Activated CD4-positive, alpha-beta T cell treated with anti-CD3 and anti-CD28 coated beads for 36 hours (primary cell): ENCODE measurements around the gene CPNE1. TPM values are rescaled to one million over a fixed set of nuclear protein-coding genes. Genes with fewer than 3 reads are reported as not detected.
A peak's percentile ranks its signal among the peaks of the same experiment; 100 is the strongest.

ENCODE experiments used
- ATAC-seq: fragments of 200-7000 bp; cut with Tn5 transposase; one replicate; pipeline ENCODE4 v1.10.0; 2021; ENCODE audit warnings: mild to moderate bottlenecking, moderate library complexity
- CTCF ChIA-PET: fragments of 350-600 bp; sonication (Branson Sonifier 250); formaldehyde crosslinking; loops from one replicate; lab custom pipeline; 2021; ENCODE audit warnings: antibody characterized with exemption; lab: Charles Lee
- POLR2A ChIA-PET: fragments of 350-600 bp; sonication (Branson Sonifier 250); formaldehyde crosslinking; loops from one replicate; lab custom pipeline; 2021; ENCODE audit warnings: antibody characterized with exemption, inconsistent platforms; lab: Charles Lee
- DNase-seq: peaks from one replicate; pipeline ENCODE4 v3.0.0-alpha.2; 2020
- H3K27ac Mint-ChIP-seq: one replicate; pipeline ENCODE4 v1.8.0; 2021; ENCODE audit warnings: mixed read lengths
- H3K27me3 Mint-ChIP-seq: one replicate; pipeline ENCODE4 v1.8.0; 2021; ENCODE audit warnings: mixed read lengths
- H3K36me3 Mint-ChIP-seq: one replicate; pipeline ENCODE4 v1.8.0; 2021; ENCODE audit warnings: low read depth, mixed read lengths
- H3K4me1 Mint-ChIP-seq: one replicate; pipeline ENCODE4 v1.8.0; 2021; ENCODE audit warnings: mixed read lengths
- H3K4me3 Mint-ChIP-seq: one replicate; pipeline ENCODE4 v1.8.0; 2021; ENCODE audit warnings: mild to moderate bottlenecking, moderate library complexity, mixed read lengths
- H3K9me3 Mint-ChIP-seq: one replicate; pipeline ENCODE4 v1.8.0; 2021; ENCODE audit warnings: low read depth, mixed read lengths
- intact Hi-C, 2 experiments: fragments of 100-400 bp; cut with DNase I in 1 of 2; cut with micrococcal nuclease in 1 of 2; formaldehyde crosslinking; loops; one replicate each; pipeline versions ENCODE4 v1.14.2 to v1.15.1; 2022 to 2024; cut with DNase I, micrococcal nuclease
- total RNA-seq, 2 experiments: library from RNA; stranded (reverse); gene quantifications; one replicate each; pipeline ENCODE4 v1.2.3, GENCODE V29; 2021

The CPNE1 gene
- total RNA-seq, 2 experiments from 2014 or later = 249 to 258 TPM

GRCh38 chr20:35669221-35669620, 4.5 kb upstream of the CPNE1 start:
- Mint-ChIP-seq H3K4me1 (peaks cover 3% of the 10 kb centered on the region), H3K36me3 (peaks cover 35% of the 10 kb centered on the region), H3K9me3 (no peaks in the 10 kb centered on the region), H3K27me3 (no peaks in the 10 kb centered on the region), H3K27ac (no peak overlapping the region), H3K4me3 (no peak overlapping the region)
- POLR2A ChIA-PET = no interaction called here
- CTCF ChIA-PET = interaction anchor here (1.0 to 1.1 kb wide), 2 partner anchors 50 to 68 kb away, joined by 3 read pairs; no protein-coding TSS in a partner anchor
- DNase-seq (no peak), ATAC-seq (no peak)
- intact Hi-C loops = no loop called here

- no peak for ATAC-seq
- peaks cover 40% of the 10 kb centered on the region for H3K36me3 Mint-ChIP-seq
- H3K27me3 Mint-ChIP-seq = no peaks in the 10 kb centered on the region
- intact Hi-C loops = loop anchor here in 1 of 2 experiments (2.0 kb wide), 2 partner anchors 33 to 289 kb away; partner anchors contain the start of genes NFS1, ROMO1 and SCAND1
- H3K27ac Mint-ChIP-seq = peak overlapping the region; percentile 35
- ChIA-PET POLR2A (interaction anchor here (0.7 kb wide), 2 partner anchors 92 to 795 kb away, joined by 3 read pairs; no protein-coding TSS in a partner anchor), CTCF (interaction anchor here (0.7 to 8.6 kb wide), 3 partner anchors 11 to 47 kb away, joined by 3 to 92 read pairs (median 4); partner anchors contain the start of gene SPAG4)
- no peak overlapping the region for H3K4me3 Mint-ChIP-seq
- H3K4me1 Mint-ChIP-seq = peaks cover 24% of the 10 kb centered on the region
- H3K9me3 Mint-ChIP-seq = no peaks in the 10 kb centered on the region
- no peak for DNase-seq
Observed at GRCh38 chr20:35665949-35666288, 1.2 kb upstream of the CPNE1 start.

DNA sequence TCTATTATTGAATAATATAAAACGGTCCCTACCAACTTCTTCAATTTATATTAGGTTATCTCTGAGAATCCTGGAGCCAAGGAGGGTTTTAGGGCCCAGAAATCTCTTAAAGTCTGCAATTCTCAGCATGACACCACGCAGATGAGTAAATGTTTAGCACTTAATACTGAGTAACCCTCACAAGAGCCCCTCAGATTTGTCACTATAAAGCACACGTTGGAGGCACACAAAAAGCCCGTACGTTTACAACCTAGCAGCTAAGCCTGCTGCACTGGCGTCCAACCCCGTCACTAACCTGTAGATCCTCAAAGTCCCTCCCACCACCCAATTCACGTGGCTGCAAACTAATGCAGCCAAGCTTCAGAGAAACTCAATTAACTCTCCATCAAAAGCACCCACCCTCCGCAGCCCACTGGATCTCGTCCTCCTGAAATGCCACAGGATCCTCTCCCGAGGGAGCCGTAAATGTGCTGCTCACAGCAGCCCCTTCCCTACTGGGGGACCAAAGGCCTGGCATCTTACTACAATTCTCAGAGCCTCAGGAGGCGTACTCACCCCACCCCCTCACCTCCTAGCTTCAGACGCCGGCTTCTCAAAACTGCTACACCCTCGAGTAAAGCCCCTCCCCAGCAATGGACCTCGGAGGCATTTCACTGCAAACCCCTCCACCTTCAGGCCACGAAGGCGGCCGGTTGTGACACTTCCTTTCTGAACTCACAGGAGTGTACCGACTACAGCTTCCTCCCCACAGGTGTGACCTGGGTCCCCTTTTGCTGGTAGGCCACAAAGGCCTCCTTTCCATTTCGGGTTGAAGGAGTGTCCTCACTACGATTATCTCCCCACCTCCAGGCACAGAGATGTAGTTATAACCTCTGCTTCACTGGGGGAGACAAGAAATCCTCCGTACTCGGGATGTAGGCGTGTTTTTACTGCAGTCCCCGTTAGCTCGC, 909 bp downstream of the CPNE1 start:
- H3K4me3 Mint-ChIP-seq = peak overlapping the region; percentile 80
- peaks cover 44% of the 10 kb centered on the region for H3K4me1 Mint-ChIP-seq
- H3K27ac Mint-ChIP-seq = peak overlapping the region; percentile 100
- peaks cover 3% of the 10 kb centered on the region for H3K9me3 Mint-ChIP-seq
- ChIA-PET POLR2A (interaction anchor here (0.5 to 4.5 kb wide), 16 partner anchors 18 to 290 kb away, joined by 3 to 55 read pairs (median 5); partner anchors contain the start of genes ERGIC3, NFS1, RBM39 and ROMO1), CTCF (interaction anchor here (0.5 to 8.6 kb wide), 8 partner anchors 10 to 302 kb away, joined by 3 to 92 read pairs (median 3); partner anchors contain the start of genes SCAND1 and SPAG4)
- peak; percentile 80 for DNase-seq
- no peaks in the 10 kb centered on the region for H3K27me3 Mint-ChIP-seq
- peak; percentile 31 for ATAC-seq
- H3K36me3 Mint-ChIP-seq = peaks cover 46% of the 10 kb centered on the region
- intact Hi-C loops = loop anchor here (1.0 to 5.0 kb wide), 13 partner anchors 35 to 356 kb away; partner anchors contain the start of genes ERGIC3 (in 2 of the 2), NFS1 (in 2 of the 2), ROMO1 (in 2 of the 2) and SCAND1 (in 2 of the 2)

DNA sequence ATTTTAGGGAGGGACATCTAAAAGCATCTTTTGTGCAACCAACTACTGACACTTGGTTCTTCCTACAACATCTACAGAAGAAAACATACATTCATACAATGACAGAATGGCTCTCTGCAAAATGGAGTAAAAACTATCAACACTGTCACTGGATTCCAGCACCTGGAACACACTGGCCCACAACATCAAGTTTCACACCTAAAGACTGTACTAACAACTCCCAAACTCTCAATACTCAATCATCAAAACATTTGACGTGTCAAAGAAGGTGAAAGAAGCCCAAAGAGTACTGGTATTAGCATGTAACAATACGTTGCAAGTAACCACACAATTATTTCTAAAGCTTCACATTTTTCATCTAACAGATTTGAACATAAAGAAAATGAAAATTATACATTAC, 2.1 kb downstream of the CPNE1 start:
- H3K4me1 Mint-ChIP-seq = peaks cover 54% of the 10 kb centered on the region
- ATAC-seq (peak; percentile 8), DNase-seq (peak; percentile 39)
- ChIA-PET POLR2A (interaction anchor here (3.6 to 4.5 kb wide), 3 partner anchors 43 to 80 kb away, joined by 35 to 55 read pairs (median 38); partner anchors contain the start of genes RBM39 and SPAG4), CTCF (interaction anchor here (0.6 to 8.6 kb wide), 3 partner anchors 44 to 961 kb away, joined by 4 to 92 read pairs (median 5); partner anchors contain the start of gene SPAG4)
- peak overlapping the region; percentile 80 for H3K4me3 Mint-ChIP-seq
- H3K36me3 Mint-ChIP-seq = peaks cover 47% of the 10 kb centered on the region
- H3K9me3 Mint-ChIP-seq = peaks cover 3% of the 10 kb centered on the region
- H3K27ac Mint-ChIP-seq = peak overlapping the region; percentile 100
- H3K27me3 Mint-ChIP-seq = no peaks in the 10 kb centered on the region
- intact Hi-C loops = loop anchor here (5.0 kb wide), 4 partner anchors 60 to 355 kb away; partner anchors contain the start of gene ERGIC3 (in 1 of the 2)

GRCh38 chr20:35661908-35662307, 2.8 kb downstream of the CPNE1 start:
- Mint-ChIP-seq H3K36me3 (peaks cover 53% of the 10 kb centered on the region), H3K27ac (peak overlapping the region; percentile 100), H3K4me1 (peaks cover 60% of the 10 kb centered on the region), H3K9me3 (peaks cover 3% of the 10 kb centered on the region), H3K27me3 (no peaks in the 10 kb centered on the region), H3K4me3 (peak overlapping the region; percentile 80)
- intact Hi-C loops = loop anchor here (2.0 to 5.0 kb wide), 6 partner anchors 60 to 569 kb away; partner anchors contain the start of genes ERGIC3 (in 1 of the 2), RBM39 (in 1 of the 2) and TRPC4AP (in 1 of the 2)
- DNase-seq (no peak), ATAC-seq (no peak)
- POLR2A ChIA-PET = interaction anchor here (0.9 to 4.5 kb wide), 6 partner anchors 43 to 170 kb away, joined by 3 to 55 read pairs (median 22); partner anchors contain the start of genes ERGIC3, RBM39 and SPAG4
- CTCF ChIA-PET = interaction anchor here (1.0 to 8.6 kb wide), 5 partner anchors 38 to 292 kb away, joined by 3 to 92 read pairs (median 4); partner anchors contain the start of genes SCAND1 and SPAG4

GRCh38 chr20:35661053-35661452, 3.6 kb downstream of the CPNE1 start:
- Mint-ChIP-seq H3K4me3 (peak overlapping the region; percentile 80), H3K4me1 (peaks cover 66% of the 10 kb centered on the region), H3K27ac (peak overlapping the region; percentile 100), H3K9me3 (peaks cover 3% of the 10 kb centered on the region), H3K27me3 (no peaks in the 10 kb centered on the region), H3K36me3 (peaks cover 57% of the 10 kb centered on the region)
- DNase-seq (no peak), ATAC-seq (peak; percentile 24)
- intact Hi-C loops = loop anchor here (2.0 to 5.0 kb wide), 6 partner anchors 59 to 568 kb away; partner anchors contain the start of genes ERGIC3 (in 1 of the 2), RBM39 (in 1 of the 2) and TRPC4AP (in 1 of the 2)
- ChIA-PET POLR2A (interaction anchor here (0.6 to 4.5 kb wide), 9 partner anchors 42 to 293 kb away, joined by 3 to 55 read pairs (median 6); partner anchors contain the start of genes ERGIC3, RBM39, SCAND1 and SPAG4), CTCF (interaction anchor here (1.0 to 8.6 kb wide), 5 partner anchors 39 to 293 kb away, joined by 3 to 92 read pairs (median 4); partner anchors contain the start of genes SCAND1 and SPAG4)

DNA sequence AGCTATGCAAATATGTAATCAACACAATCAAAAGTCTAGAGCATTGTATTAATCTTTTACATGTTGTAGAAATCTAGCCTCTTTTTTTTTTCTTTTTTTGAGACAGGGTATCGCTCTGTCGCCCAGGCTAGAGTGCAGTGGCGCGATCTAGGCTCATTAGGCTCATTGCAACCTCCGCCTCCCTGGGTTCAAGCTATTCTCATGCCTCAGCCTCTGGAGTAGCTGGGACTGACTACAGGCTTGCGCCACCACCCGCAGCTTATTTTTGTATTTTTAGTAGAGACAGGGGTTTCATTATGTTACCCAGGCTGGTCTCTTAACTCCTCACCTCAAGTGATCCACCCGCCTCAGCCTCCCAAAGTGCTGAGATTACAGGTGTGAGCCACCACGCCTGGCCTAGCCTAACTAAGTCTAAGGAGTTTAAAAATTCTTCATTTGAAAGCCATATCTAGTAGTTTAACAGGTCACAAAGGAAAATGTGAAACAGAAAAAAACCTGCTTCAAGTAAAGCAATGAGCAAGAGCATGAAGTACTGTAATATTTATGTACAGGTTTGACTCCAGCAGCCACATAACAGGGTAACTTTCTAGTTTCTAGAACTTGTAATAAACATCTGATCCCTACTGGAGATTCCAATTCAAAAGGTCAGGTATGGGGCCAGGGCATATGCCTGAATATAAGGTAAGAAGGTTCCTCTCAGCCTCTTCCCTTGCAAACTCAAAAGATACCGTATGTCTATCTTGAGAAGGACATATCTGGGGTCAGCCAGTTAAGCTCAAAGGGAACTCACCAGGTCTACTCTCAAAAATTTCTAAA, 4.4 kb downstream of the CPNE1 start:
- CTCF ChIA-PET = interaction anchor here (0.9 to 8.6 kb wide), 6 partner anchors 12 to 107 kb away, joined by 3 to 92 read pairs (median 3); partner anchors contain the start of genes NFS1, ROMO1 and SPAG4
- POLR2A ChIA-PET = interaction anchor here (0.6 to 4.5 kb wide), 8 partner anchors 41 to 294 kb away, joined by 3 to 55 read pairs (median 6); partner anchors contain the start of genes ERGIC3, SCAND1 and SPAG4

DNA sequence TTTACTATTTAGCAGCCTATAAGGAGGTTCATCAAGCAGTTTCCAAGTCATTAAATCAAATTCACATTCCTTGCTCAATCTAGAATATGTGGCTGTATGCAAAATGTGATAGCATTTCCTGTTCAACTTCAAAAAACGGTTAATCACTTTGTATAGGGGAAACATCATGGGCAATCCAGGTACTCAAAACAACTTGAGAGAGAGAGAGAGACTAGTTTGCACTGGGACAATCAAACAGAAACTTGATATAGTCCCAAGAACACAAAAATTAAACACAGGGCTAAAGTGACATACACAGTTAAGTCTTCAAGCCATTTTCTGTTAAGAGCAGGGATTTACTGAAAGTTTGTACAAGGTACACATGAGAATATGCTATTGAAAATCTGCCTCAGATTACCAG, 7.4 kb downstream of the CPNE1 start:
- Mint-ChIP-seq H3K27ac (peak overlapping the region; percentile 89), H3K9me3 (peaks cover 3% of the 10 kb centered on the region), H3K27me3 (no peaks in the 10 kb centered on the region), H3K36me3 (peaks cover 42% of the 10 kb centered on the region), H3K4me3 (peak overlapping the region; percentile 24), H3K4me1 (peaks cover 59% of the 10 kb centered on the region)
- intact Hi-C loops = no loop called here
- CTCF ChIA-PET = interaction anchor here (0.6 to 1.7 kb wide), 5 partner anchors 9 to 38 kb away, joined by 3 to 6 read pairs (median 3); no protein-coding TSS in a partner anchor
- ATAC-seq = no peak
- POLR2A ChIA-PET = interaction anchor here (1.7 kb wide), 1 partner anchor 37 kb away, joined by 4 read pairs; no protein-coding TSS in a partner anchor
- no peak for DNase-seq

More for the DNA sequence above, 4.4 kb downstream of the CPNE1 start:
- Mint-ChIP-seq H3K27ac (peak overlapping the region; percentile 100), H3K4me1 (peaks cover 68% of the 10 kb centered on the region), H3K4me3 (peak overlapping the region; percentile 80), H3K36me3 (peaks cover 57% of the 10 kb centered on the region), H3K9me3 (peaks cover 3% of the 10 kb centered on the region), H3K27me3 (no peaks in the 10 kb centered on the region)
- ATAC-seq (peak; percentile 40), DNase-seq (peak; percentile 68)
- intact Hi-C loops = loop anchor here (1.0 to 5.0 kb wide), 7 partner anchors 41 to 568 kb away; partner anchors contain the start of genes ERGIC3 (in 1 of the 2), RBM39 (in 1 of the 2) and TRPC4AP (in 1 of the 2)

GRCh38 chr20:35654415-35654814, 10.3 kb downstream of the CPNE1 start:
- intact Hi-C loops = no loop called here

More at GRCh38 chr20:35654415-35654814, 10.3 kb downstream of the CPNE1 start:
- no peak for DNase-seq
- H3K27me3 Mint-ChIP-seq = no peaks in the 10 kb centered on the region
- H3K4me1 Mint-ChIP-seq = peaks cover 58% of the 10 kb centered on the region
- ATAC-seq = no peak
- H3K27ac Mint-ChIP-seq = no peak overlapping the region
- H3K36me3 Mint-ChIP-seq = peaks cover 44% of the 10 kb centered on the region
- no peaks in the 10 kb centered on the region for H3K9me3 Mint-ChIP-seq
- no peak overlapping the region for H3K4me3 Mint-ChIP-seq
- POLR2A ChIA-PET = interaction anchor here (0.7 kb wide), 1 partner anchor 13 kb away, joined by 4 read pairs; no protein-coding TSS in a partner anchor
- CTCF ChIA-PET = interaction anchor here (0.6 to 1.2 kb wide), 4 partner anchors 9 to 127 kb away, joined by 3 to 7 read pairs (median 3); no protein-coding TSS in a partner anchor
